NCI-H146 (cell line): ENCODE data around the gene NDUFB7.
"Not testable (repeated sequence)": the region's sequence is repeated elsewhere in the genome, so short reads cannot be mapped to it uniquely, and the experiment has no call there.

ENCODE experiments used
- DNase-seq: peaks from one replicate; lab custom pipeline; 2025; lab: John Stamatoyannopoulos, UW

NDUFB7 gene

DNA sequence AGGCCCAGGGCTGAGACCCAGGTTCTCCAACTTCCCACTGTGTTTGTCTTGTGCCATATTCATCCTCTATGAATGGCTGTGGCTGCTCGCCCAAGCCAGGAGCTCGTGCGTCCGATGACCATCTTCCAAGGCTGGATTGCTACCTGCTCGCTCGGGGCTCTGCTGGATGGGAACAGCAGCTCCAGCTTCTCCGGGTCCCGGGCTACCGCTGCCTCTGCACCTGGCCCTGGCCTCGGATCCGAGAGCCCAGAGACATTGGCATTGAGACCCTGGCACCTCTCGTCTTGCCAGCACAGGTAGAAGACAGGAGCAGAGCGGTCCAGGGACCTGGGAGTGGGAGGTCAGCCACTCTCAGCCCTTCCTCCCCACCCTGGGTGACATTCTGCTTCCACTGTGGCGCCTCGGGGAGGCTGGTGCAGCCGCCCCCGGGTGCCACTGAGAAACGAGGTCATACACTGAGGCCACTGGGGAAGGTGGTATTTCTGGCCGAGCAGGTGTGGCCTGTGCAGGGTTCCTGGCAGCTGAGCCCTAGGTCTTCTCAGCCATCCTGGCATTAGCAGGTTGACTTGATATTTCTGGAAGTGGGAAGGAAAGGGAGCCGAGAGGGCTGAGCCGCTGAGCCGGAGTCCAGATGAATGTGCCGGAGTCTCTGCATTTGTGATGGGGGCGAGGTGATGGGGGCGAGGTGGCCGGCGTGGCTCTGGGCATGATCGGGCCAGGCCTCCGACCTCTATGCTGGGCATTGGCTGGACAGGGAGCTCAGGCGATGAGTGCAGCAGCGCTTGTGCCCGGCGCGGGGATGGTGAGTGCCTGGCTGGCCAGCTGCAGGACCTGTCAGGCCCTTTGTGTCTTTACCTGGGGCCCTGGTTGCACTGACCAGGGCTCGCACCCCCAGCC lies 18.6 kb downstream of the NDUFB7 start:
- DNase-seq = no peak

DNA sequence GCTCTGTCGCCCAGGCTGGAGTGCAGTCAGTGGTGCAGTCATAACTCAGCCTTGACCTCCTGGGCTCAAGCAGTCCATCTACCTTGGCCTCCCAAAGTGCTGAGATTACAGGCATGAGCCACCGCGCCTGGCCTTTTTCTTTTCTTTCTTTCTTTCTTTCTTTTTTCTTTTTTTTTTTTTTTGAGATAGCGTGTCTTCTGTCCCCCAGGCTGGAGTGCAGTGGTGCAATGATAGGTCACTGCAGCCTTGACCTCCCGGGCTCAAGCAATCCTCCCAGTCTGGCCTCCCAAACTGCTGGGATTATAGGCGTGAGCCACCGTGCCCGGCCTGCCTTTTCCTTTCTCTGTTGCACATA lies 19.9 kb downstream of the NDUFB7 start:
- not testable (repeated sequence) for DNase-seq

DNA sequence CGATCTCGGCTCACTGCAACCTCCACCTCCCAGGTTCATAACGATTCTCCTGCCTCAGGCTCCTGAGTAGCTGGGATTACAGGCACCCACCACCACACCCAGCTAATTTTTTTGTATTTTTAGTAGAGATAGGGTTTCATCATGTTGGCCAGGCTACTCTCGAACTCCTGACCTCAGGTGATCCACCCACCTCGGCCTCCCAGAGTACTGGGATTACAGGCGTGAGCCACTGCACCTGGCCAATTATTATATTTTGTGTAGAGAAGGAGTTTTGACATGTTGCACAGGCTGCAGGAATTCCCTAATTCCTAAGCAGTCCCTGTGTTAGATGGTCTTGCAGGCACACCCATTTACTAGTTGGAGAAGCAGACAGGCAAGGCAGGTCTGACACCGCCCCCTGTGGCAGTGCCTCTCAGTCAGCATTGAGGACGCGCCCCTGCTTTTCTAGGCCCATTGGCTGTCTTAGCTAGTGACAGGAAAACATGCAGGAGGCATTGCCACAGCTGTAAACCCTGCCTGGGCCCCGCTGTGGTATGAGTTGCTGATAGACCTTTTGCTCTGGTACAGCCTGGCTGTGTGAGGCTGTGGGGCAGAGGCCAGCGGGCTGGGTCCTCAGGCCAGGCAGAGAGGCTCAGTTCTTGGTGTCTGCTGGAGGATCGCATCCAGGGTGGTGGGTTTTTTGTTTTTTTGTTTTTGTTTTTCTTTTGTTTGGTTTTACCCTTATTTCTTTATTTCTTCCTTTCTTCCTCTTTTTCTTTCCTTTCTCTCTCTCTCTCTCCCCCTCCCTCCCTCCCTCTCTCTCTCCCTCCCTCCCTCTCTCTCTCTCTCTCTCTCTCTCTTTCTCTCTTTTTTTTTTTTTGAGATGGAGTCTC lies 20.5 kb downstream of the NDUFB7 start:
- not testable (repeated sequence) for DNase-seq

DNA sequence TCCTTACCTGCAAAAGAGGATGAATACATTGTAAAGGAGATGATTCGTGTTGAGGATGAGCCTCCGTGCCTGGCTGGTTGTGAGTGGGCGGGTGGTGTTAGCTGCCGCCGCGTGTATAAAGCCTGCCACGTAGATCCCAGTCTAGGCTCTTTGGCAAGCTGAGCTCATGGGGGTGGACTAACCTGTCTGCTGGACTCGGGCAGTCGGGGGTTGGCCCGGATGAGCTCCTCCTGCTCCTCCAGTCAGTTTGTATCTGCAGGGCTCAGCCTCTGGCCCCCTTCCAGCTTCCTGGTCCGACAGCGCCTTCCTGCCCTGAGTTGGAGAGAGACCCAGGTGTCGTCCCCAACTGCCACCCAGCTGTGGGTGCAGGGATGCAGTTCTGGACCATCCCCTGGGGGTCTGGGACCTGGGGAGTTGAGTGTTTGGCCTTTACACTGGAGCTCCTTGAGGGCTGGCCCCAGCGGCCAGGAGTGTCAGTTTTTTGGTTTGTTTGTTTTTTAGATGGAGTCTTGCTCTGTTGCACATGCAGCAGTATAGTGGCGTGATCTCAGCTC lies 21.6 kb downstream of the NDUFB7 start:
- no peak for DNase-seq

DNA sequence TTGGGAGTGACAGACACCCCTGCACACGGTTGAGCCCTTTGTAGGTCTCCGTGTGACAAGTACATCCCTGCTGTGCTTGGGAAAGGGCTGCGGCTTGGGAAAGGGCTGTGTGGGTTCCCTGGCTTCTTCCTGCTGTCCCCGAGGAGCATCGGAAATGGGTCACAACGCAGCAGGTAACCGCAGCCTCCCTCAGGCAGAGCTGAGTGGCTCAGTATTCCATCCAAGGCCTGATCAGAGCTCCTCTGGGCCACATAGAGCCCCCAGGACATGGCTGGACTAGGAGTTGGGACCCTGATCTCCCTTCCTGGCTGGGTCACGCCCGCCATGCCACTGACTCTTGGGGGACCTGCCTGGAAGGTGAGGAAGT lies 26.2 kb downstream of the NDUFB7 start:
- no peak for DNase-seq

DNA sequence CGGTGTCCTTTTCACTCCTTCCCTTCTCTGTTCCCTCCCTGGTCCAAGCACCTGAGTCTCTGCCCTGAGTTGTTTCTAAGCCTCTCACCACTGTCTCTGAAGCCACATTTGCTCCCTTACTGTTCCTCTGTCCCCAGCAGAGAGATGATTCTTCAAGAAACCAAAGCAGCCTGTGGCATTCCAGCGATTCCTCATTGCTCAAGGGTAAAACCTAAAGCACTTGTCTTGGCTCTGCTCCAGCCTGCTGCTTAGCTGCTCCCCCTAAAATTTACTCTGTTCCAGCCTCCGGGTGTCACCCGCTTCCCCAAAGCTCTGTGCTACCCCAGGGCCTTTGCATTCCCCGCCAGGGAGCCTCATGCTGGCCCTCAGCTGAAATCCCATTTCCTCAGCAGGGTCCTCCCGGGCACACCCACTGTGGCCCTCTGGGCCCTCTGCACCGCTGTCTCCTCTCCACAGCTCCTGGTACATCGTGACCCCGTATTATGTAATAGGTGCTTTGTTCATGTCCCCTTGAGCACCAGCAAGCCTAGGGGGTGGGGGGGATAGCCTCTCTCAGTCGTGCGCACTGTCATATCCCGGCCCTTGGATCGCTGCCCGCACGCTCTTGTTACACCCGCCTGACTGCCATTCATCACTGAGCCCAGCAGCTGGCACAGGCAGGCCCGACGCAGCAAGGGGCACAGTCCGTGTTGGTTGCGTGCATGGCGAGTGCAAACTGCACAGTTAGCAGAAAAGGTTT lies 26.7 kb downstream of the NDUFB7 start:
- DNase-seq = no peak

DNA sequence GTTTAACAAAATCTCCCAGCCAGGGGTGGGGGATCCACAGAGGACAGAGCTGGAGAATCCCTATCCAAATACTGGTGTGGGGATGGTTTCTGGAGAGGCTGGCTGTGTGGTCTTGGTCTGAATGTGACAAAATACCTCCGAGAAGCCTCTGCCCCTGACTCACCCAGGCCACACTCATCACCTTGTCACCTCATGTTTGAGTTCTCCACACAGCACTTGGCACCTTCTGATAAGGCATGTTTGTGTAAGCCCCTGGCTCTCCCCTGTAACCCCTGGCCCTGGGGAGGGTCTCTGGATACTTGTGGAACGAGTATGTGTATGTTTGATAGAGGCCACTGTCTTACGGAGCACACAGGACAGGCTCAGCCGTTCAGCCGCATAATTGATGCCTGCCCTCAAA lies 27.8 kb downstream of the NDUFB7 start:
- DNase-seq = no peak

DNA sequence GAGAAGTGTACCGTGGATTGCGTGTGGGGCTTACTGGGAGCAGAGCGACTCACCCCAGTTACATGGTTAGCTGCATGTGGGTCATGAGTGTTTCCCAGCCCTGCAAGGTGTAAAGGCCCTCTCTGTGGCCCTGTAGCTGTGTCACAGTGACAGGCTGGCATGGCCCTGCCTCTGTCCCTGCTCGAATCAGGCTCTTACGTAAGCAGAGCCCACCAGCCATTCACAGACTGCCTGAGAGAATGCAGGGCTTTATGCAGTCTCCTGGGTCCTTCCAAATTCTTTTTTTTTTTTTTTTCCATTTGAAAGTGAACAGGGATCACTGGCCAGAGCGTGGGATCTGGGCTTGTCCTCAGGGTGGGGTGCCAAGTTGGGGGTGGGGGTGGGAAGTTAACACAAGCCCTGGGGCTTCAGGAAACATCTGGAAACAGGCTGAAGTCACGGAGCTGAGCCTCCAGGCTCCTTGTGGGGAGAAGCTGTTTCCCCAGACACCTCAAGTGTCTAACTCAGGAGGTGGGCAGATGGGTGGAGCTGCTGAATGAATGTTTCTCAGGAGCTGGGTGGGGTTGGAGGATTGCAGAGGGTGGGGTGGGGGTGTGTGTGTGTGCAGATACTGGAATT lies 29.0 kb downstream of the NDUFB7 start:
- DNase-seq = no peak

DNA sequence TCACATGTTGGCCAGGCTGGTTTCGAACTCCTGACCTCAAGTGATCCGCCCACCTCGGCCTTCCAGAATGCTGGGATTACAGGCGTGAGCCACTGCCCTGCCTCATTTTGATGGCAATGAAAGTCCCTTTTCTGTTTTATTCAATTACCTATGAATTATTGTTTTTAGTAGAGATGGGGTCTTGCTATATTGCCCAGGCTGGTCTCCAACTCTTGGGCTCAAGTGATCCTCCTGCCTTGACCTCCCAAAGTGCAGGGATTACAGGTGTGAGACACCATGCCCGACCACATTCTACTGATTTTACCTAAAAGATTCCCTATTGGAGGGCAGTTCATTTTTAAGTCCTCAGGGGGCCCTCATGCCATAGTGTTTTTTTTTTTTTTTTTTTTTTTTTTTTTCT lies 29.9 kb downstream of the NDUFB7 start:
- not testable (repeated sequence) for DNase-seq

DNA sequence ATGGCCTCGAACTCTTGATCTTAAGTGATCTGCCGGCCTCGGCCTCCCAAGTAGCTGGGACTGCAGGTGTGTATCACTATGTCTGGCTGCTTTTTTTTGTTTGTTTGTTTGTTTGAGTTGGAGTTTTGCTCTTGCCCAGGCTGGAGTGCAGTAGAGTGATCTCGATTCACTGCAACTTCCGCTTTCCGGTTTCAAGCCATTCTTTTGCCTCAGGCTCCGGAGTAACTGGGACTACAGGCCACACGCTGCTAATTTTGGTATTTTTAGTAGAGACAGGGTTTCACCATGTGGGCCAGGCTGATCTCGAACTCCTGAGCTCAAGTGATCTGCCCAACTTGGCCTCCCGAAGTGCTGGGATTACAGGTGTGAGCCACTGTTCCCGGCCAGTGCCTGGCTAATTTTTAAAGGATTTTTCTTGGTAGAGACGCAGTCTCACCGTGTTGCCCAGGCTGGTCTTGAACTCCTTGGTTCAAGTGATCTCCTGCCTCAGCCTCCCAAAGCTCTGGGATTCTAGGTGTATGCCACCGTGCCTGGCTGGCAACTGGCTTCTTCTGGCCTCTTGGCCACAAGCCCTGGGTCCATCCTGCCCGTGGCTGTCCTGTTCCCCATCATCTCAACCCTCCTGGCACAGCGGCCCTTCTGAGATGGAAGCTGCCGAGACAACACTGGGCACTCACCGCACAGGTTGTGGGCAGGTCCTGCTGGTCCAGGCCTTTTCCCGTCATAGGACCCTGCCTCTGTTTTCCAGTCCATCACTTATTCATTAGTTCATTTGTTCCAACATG lies 30.9 kb downstream of the NDUFB7 start:
- no peak for DNase-seq

DNA sequence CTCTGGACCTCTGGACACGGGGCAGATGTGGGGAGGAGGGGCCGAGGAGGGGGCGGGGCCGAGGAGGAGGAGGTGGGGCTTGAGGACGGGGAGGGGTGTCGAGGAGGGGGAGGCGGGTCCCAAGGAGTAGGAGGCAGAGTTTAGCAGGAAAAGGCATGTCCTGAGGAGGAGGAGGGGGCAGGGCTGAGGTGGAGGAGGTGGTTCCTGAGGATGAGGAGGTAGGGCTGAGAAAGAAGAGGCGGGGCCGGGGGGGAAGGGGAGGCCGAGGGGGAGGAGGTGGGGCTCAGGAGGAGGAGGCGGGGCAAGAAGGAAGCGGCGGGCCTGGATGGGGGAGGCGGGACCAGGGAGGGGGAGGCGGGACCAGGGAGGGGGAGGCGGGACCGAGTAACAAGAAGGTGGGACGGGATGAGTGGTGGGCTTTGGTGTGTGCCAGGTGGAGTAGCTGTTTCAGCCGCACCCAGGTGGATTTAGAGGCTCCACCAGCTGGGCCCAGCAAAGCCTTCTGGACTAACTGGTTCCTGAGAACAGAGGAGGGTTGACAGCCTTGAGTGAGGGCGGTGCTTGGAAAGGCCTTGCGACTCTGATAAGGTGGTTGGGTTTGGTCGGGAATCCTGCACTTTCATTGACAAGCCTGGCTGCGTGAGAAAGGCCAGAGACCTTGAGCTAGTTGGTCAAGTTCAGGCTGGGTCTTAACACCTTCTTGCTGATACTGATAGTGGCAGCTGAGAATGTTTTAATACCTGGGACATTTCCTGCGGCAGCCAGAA lies 34.8 kb downstream of the NDUFB7 start:
- peak; percentile 51 for DNase-seq

DNA sequence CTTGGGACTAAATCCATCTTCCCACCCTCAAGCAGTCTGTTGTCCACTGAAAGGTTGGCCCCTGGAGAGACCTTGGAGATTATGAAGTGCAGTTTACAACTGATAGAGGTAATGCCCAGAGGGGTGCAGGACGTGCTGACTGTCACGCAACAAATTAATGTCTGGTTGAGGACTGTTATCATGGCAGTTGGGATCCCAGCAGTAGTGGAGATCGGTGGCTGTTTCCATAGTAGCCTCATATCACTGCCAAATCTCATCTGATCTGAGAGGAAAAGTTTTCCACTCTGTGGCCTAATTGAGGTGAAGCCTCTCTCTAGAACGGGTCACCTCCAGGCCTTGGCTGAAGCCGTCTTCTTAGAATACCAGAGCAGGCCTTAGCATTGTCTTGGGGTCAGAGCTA lies 38.4 kb downstream of the NDUFB7 start:
- no peak for DNase-seq

DNA sequence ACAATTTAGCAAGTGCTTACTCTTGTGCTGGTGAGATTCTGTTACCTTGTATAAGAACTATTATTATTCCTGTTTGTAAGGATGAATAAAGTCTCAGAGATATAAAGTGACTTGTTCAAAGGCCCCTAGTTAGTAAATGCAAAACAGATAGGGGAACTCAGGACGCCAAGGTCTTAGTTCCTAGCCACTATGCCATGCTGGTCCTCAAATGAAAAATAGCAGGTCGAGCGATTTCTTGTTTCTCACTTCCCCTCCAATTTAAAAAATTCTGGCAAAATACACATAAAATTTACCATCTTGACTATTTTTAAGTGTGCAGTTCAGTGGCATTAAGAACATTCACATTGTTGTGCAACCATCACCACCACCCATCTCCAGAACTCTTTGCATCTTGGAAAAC lies 41.4 kb downstream of the NDUFB7 start:
- no peak for DNase-seq

DNA sequence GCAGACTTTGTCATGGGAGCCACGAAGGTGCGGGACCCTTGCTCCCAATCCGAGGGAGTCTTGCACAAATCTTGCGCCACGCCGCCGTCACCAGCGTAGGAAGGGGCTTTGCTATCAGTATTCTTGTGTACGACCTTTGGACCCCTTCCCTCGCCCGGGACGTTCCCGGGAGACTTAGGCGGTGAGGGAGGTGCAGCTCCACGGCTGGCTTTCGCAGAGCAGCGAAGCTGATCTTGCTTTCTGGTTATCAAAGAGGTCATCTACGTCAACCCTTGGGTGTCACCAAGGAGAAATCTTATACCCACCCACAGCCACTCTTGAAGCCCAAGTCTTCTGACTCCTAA lies 41.9 kb downstream of the NDUFB7 start:
- peak; percentile 53 for DNase-seq

DNA sequence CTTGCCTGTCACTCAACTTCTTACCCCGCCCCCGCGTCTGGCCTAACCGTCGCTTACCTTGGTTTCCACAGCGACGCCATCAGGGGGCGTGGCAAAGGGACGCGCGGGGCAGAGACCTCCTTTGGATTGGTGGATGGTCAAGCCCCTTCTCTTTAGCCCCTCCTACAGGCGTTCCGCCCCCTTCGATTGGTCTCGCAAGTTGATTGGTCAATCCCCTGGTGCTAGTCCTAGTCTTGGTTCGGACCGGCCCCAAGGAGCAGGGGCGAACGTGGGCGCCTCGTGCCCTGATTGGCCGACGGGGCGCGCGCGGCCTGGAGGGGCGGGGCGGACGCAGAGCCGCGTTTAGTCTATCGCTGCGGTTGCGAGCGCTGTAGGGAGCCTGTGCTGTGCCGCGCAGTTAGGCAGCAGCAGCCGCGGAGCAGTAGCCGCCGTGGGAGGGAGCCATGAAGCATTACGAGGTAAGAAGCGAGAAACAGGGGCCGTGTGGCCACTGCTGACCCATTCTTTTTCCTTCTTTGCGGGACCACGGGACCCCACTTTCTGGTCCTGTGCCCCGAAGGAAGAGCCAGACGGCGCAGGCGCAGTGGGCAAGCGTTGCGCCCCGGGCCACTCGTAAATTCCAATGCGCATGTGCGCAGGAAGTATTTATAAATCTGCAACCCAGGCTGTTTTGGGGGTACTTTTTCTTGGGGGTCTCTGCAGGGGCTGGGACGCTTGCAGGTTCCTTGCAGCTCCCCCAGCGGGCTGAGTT lies 42.4 kb downstream of the NDUFB7 start, which contains the start of gene TECR:
TSS of gene TECR (plus strand) at position 341 of the 751 bp plus-strand sequence. CDS start at position 444, 103 bp downstream.
- DNase-seq = peak; percentile 100

DNA sequence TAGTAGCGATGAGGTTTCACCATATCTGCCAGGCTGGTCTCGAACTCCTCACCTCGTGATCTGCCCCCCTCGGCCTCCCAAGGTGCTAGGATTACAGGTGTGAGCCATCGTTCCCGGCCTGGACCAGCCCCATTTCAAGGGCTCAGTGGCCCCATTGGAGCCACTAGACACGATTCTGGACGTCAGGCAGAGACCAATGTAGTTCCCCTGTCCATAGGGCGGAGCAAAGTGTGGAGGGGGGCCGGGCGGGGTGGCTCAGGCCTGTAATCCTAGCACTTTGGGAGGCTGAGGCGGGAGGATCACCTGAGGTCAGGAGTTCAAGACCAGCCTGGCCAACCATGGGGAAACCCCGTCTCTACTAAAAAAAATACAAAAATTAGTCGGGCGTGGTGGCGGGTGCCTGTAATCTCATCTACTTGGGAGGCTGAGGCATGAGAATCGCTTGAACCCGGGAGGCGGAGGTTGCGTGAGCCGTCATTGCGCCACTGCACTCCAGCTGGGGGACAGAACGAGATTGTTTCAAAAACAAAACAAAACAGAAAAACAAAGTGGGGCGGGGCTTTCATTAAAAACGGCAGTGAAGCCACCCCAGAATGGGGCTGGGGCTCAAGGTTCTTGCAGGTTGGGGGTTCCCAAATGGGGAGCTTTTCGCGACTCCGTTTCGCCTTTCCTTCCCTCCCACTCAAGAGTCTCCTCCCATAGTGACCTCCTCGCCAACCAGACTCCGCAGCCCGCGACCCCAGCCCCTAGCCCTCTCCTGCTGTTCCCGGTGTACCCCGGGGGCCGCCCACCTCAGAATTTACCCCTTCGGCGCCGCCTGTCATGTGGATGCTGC lies 43.2 kb downstream of the NDUFB7 start:
- no peak for DNase-seq

DNA sequence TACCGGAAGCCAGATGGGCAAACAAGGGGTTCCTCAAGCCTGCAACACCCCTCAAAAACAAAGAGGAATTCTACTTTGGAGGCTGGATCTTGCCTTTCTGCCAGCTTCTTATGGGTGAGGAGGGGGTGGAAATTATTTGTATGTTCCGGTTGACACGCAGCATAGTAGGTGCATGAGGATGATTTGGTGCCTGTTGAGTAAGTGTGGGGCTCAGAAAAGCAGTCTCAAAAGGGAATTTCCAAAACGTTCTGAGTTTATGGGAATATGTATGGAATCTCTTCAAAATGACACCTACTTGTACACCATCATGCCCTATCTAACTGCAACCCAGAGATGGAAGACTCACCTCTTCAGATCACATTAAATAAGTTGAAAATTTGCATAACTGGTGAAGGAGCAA lies 45.4 kb downstream of the NDUFB7 start:
- DNase-seq = no peak

DNA sequence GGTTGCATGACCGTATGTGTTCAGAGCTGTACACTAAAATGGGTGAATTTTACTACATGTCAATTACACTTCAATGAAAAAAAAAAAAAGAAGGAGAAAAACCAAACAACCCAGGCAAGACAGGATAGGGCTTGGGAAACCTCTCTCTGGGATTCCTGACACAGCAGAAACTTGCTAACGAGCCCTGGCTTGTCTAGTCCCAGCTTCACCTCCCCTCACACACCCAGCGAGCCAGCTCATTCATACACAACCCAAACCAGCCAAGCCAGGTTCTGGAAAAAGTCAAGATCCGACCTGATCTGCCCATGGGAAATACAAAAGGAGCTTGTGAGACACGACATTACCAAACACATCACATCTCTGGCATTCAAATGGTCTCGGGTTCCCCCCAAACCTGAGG lies 46.1 kb downstream of the NDUFB7 start:
- DNase-seq = no peak
